ENCODE results near the gene ZNF444. TPM values are rescaled to one million over a fixed set of nuclear protein-coding genes. Genes with fewer than 3 reads are reported as not detected.

Gene ZNF444
- total and polyA plus RNA-seq, 2 of the 4 experiments (the other 2 are of a cell fraction), result 2.5 to 20.3 TPM

- H3K18ac ChIP-seq (ENCODE audit: low read depth, low read length), result no peak overlapping the region
- H2AFZ ChIP-seq (replicated peaks; ENCODE audit: low read length, poor library complexity), result no peak overlapping the region
- dilution Hi-C loops (cut with HindIII; ENCODE audit: low sequenced_read_pairs, unreplicated experiment), result no loop called here
- DNase-seq (no peak), ATAC-seq (ENCODE audit: low read depth) (no peak)
- no peaks in the 10 kb centered on the region for H3K9me1 ChIP-seq (ENCODE audit: insufficient read depth, low read length)
- no peaks in the 10 kb centered on the region for H3K79me1 ChIP-seq (ENCODE audit: low read depth in 1 of 2, low read length in 2 of 2)
- CTCF ChIA-PET, result no interaction called here
- no peak overlapping the region for H2BK5ac ChIP-seq (ENCODE audit: low read depth, low read length, poor library complexity, severe bottlenecking)
- no peak overlapping the region for H2BK20ac ChIP-seq (ENCODE audit: low read depth, low read length)
- no peak overlapping the region for H2AK5ac ChIP-seq (ENCODE audit: low read depth, low read length)
- no peak overlapping the region for H4K8ac ChIP-seq (ENCODE audit: low read depth in 2 of 2, low read length in 2 of 2)
- H3K56ac ChIP-seq (ENCODE audit: extremely low read depth, insufficient read depth, low read length), result no peak overlapping the region
- no peak overlapping the region for H3K14ac ChIP-seq (replicated peaks; ENCODE audit: low read depth, low read length)
- H3K27ac ChIP-seq (ENCODE audit: insufficient read depth, low read length), result no peak overlapping the region
- H4K5ac ChIP-seq (ENCODE audit: low read depth, low read length), result no peak overlapping the region
- no peak overlapping the region for H2BK15ac ChIP-seq (ENCODE audit: low read depth, low read length)
- H3K4me2 ChIP-seq (ENCODE audit: low read depth, low read length), result no peak overlapping the region
- no peak overlapping the region for H3K23ac ChIP-seq (ENCODE audit: low read depth, low read length)
- H3K36me3 ChIP-seq (ENCODE audit: control insufficient read depth, insufficient read depth, low read length), result no peaks in the 10 kb centered on the region
- in situ Hi-C loops (cut with MboI; ENCODE audit: low sequenced_read_pairs), result no loop called here
- peaks cover 9% of the 10 kb centered on the region; the same call in 1 of the 2 replicates for H3K27me3 ChIP-seq (ENCODE audit: control insufficient read depth, insufficient read depth, low read length)
- no peak overlapping the region for H2AK9ac ChIP-seq (replicated peaks; ENCODE audit: low read depth, low read length, poor library complexity)
- H3K4me3 ChIP-seq (ENCODE audit: insufficient read depth, low read depth, low read length), result no peak overlapping the region
- WGBS, 2 experiments (ENCODE audit: extremely low coverage in 2 of 2, insufficient read length in 1 of 2), result 80% methylated on average over 10 of the region's 18 CpGs; no CpG with 5 or more reads in 1 of the 2 experiments
- H3K4me1 ChIP-seq (ENCODE audit: control insufficient read depth, insufficient read depth, low read length), result no peaks in the 10 kb centered on the region
- BruUV-seq (replicated peaks), result no TSS peak
- 0 out of 2 replicates have a peak, but pooled peaks cover 2% of the 10 kb centered on the region for H3K9me3 ChIP-seq (ENCODE audit: control insufficient read depth, insufficient read depth, low read length)
- POLR2A ChIA-PET (ENCODE audit: unreplicated experiment), result no interaction called here
- H2BK120ac ChIP-seq (ENCODE audit: low read depth, low read length), result no peak overlapping the region
- H4K91ac ChIP-seq (ENCODE audit: insufficient read depth, low read depth, low read length), result no peak overlapping the region
- intact Hi-C loops (cut with micrococcal nuclease), result loop anchor here (10.0 kb wide), 1 partner anchor 138 kb away; the partner anchor contains the start of gene ZSCAN5A
- no peak overlapping the region for H3K9ac ChIP-seq (ENCODE audit: low read depth, low read length)
- H3K4ac ChIP-seq (ENCODE audit: low read depth, low read length), result no peak overlapping the region
- H4K20me1 ChIP-seq (ENCODE audit: insufficient read depth, low read length), result no peaks in the 10 kb centered on the region; the same call in 1 of the 2 replicates
- no peak for TF ChIP-seq RFX5 (IDR thresholded peaks at IDR 0.05; ENCODE audit: low read depth, low read length)
- no peak for TF ChIP-seq CEBPB (IDR thresholded peaks at IDR 0.05; ENCODE audit: low read depth, low read length)
- TF ChIP-seq, protein P1, sequence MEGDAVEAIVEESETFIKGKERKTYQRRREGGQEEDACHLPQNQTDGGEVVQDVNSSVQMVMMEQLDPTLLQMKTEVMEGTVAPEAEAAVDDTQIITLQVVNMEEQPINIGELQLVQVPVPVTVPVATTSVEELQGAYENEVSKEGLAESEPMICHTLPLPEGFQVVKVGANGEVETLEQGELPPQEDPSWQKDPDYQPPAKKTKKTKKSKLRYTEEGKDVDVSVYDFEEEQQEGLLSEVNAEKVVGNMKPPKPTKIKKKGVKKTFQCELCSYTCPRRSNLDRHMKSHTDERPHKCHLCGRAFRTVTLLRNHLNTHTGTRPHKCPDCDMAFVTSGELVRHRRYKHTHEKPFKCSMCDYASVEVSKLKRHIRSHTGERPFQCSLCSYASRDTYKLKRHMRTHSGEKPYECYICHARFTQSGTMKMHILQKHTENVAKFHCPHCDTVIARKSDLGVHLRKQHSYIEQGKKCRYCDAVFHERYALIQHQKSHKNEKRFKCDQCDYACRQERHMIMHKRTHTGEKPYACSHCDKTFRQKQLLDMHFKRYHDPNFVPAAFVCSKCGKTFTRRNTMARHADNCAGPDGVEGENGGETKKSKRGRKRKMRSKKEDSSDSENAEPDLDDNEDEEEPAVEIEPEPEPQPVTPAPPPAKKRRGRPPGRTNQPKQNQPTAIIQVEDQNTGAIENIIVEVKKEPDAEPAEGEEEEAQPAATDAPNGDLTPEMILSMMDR (conservative IDR thresholded peaks at IDR 0.05; ENCODE audit: low read depth, low read length), result no peak
- no peak for TF ChIP-seq POLR2A (IDR thresholded peaks at IDR 0.05; ENCODE audit: low read depth, low read length)
- TF ChIP-seq MAZ (IDR thresholded peaks at IDR 0.05; ENCODE audit: borderline replicate concordance, low read depth, low read length), result no peak
- TF ChIP-seq MXI1 (IDR thresholded peaks at IDR 0.05; ENCODE audit: borderline replicate concordance, low read depth, low read length), result no peak
- no peak for TF ChIP-seq SMC3 (IDR thresholded peaks at IDR 0.05; ENCODE audit: low read depth, low read length)
- TF ChIP-seq, protein P2, sequence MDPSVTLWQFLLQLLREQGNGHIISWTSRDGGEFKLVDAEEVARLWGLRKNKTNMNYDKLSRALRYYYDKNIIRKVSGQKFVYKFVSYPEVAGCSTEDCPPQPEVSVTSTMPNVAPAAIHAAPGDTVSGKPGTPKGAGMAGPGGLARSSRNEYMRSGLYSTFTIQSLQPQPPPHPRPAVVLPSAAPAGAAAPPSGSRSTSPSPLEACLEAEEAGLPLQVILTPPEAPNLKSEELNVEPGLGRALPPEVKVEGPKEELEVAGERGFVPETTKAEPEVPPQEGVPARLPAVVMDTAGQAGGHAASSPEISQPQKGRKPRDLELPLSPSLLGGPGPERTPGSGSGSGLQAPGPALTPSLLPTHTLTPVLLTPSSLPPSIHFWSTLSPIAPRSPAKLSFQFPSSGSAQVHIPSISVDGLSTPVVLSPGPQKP (IDR thresholded peaks at IDR 0.05; ENCODE audit: borderline replicate concordance, low read depth, low read length), result no peak
- TF ChIP-seq NFE2L2 (IDR thresholded peaks at IDR 0.05; ENCODE audit: low read depth, low read length), result no peak
- TF ChIP-seq, protein P3, sequence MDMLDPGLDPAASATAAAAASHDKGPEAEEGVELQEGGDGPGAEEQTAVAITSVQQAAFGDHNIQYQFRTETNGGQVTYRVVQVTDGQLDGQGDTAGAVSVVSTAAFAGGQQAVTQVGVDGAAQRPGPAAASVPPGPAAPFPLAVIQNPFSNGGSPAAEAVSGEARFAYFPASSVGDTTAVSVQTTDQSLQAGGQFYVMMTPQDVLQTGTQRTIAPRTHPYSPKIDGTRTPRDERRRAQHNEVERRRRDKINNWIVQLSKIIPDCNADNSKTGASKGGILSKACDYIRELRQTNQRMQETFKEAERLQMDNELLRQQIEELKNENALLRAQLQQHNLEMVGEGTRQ (IDR thresholded peaks at IDR 0.05; ENCODE audit: low read depth, low read length), result no peak
- TF ChIP-seq RCOR1 (IDR thresholded peaks at IDR 0.05; ENCODE audit: insufficient replicate concordance, low read length), result no peak
- TF ChIP-seq BHLHE40 (IDR thresholded peaks at IDR 0.05; ENCODE audit: low read depth, low read length), result no peak
- no peak for TF ChIP-seq CHD1 (IDR thresholded peaks at IDR 0.05; ENCODE audit: low read depth, low read length)
- TF ChIP-seq RAD21 (IDR thresholded peaks at IDR 0.05; ENCODE audit: low read length), result no peak
- TF ChIP-seq MAFK (IDR thresholded peaks at IDR 0.05; ENCODE audit: low read depth, low read length), result no peak
Measured at GRCh38 chr19:56176881-56177280, 35.8 kb downstream of the ZNF444 start.
